Measurements from ENCODE around the gene KIF26B.

KIF26B gene

DNA sequence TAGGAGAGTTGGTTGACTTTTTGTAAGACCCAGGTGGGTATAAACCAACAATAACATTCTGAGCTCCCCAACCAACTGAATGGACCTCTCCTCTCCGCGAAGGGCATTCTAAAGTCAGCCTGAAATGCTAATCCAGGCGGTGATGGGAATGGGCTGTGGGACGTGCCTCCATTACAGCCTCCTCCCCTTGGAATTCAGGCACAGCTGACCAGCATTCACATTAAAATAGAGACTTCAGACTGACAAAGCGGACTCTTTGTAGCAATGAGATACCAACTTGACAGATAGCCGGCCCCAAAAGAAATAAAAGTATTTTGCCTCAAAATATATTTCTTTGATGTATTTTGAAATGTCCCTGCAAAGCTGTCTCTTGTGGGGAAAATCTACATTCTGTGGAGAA is 101.7 kb downstream of the KIF26B start:
- no peaks in the 10 kb centered on the region for H3K9me3 Mint-ChIP-seq
- H3K36me3 Mint-ChIP-seq, result no peaks in the 10 kb centered on the region
- no peak overlapping the region for H3K4me3 Mint-ChIP-seq

DNA sequence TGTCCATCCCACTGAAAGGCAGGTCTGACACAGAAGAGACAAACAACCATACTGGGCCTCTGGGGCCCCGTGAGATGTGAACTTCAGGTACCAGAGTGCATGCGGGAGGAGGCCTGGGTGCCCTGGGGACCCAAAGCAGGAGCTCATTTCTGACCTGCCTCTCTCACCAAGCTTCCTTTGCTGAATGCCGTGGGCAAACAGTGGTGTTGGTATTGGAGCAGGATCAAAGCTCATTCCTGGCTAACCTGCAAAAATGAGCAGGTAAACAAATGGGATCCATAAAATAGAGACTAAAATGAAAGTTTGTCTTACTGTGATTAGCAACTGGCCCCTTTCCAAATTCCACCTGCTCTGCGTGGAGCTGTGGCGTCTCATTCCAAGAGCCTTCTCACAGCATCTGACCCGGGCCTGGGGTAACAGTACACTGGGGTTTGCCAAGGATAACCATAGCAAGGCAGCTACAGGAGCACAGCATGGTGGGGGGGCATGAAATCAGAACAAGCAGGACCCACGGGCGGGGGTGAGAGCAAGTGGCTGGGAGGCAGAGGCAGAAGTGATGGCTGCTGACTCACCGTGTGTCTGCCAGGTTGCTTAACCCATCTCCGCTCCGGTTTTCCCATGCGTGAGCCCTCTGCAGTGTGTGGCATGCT is 103.6 kb downstream of the KIF26B start:
- Mint-ChIP-seq H3K27ac (no peak overlapping the region), H3K4me3 (no peak overlapping the region), H3K27me3 (peaks cover 3% of the 10 kb centered on the region)

More for the DNA sequence above, 101.7 kb downstream of the KIF26B start:
- no peaks in the 10 kb centered on the region for H3K27me3 Mint-ChIP-seq
- no peak overlapping the region for H3K27ac Mint-ChIP-seq
- no peaks in the 10 kb centered on the region for H3K4me1 Mint-ChIP-seq

GRCh38 chr1:245260110-245260882 is 105.5 kb downstream of the KIF26B start:
- H3K27ac Mint-ChIP-seq, result no peak overlapping the region
- H3K9me3 Mint-ChIP-seq, result no peaks in the 10 kb centered on the region

More for the DNA sequence above, 103.6 kb downstream of the KIF26B start:
- H3K9me3 Mint-ChIP-seq, result no peaks in the 10 kb centered on the region
- H3K36me3 Mint-ChIP-seq, result no peaks in the 10 kb centered on the region
- no peaks in the 10 kb centered on the region for H3K4me1 Mint-ChIP-seq

DNA sequence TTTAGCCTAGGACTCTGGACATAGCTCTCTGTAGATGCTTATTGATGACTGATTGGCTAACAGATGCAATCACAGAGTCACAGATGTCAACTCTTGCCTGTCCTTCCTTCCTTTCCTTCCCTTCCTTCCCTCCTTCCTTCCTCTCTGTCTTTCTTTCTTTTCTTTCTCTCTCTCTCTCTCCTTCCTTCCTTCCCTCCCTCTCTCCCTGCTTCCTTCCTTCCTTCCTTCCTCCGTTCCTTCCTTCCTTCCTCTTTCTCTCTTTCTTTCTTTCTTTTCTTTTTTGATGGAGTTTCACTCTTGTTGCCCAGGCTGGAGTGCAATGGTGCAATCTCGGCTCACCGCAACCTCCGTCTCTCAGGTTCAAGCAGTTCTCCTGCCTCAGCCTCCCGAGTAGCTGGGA is 106.1 kb downstream of the KIF26B start:
- H3K4me1 Mint-ChIP-seq, result no peaks in the 10 kb centered on the region
- H3K27me3 Mint-ChIP-seq, result peaks cover 6% of the 10 kb centered on the region
- H3K9me3 Mint-ChIP-seq, result no peaks in the 10 kb centered on the region
- no peaks in the 10 kb centered on the region for H3K36me3 Mint-ChIP-seq
- H3K4me3 Mint-ChIP-seq, result no peak overlapping the region
- H3K27ac Mint-ChIP-seq, result no peak overlapping the region

More at GRCh38 chr1:245260110-245260882, 105.5 kb downstream of the KIF26B start:
- Mint-ChIP-seq H3K36me3 (no peaks in the 10 kb centered on the region), H3K27me3 (peaks cover 6% of the 10 kb centered on the region), H3K4me1 (no peaks in the 10 kb centered on the region), H3K4me3 (no peak overlapping the region)

GRCh38 chr1:245261786-245262185 is 107.0 kb downstream of the KIF26B start:
- Mint-ChIP-seq H3K4me3 (no peak overlapping the region), H3K4me1 (no peaks in the 10 kb centered on the region), H3K27ac (no peak overlapping the region), H3K36me3 (no peaks in the 10 kb centered on the region), H3K27me3 (peaks cover 6% of the 10 kb centered on the region), H3K9me3 (no peaks in the 10 kb centered on the region)

DNA sequence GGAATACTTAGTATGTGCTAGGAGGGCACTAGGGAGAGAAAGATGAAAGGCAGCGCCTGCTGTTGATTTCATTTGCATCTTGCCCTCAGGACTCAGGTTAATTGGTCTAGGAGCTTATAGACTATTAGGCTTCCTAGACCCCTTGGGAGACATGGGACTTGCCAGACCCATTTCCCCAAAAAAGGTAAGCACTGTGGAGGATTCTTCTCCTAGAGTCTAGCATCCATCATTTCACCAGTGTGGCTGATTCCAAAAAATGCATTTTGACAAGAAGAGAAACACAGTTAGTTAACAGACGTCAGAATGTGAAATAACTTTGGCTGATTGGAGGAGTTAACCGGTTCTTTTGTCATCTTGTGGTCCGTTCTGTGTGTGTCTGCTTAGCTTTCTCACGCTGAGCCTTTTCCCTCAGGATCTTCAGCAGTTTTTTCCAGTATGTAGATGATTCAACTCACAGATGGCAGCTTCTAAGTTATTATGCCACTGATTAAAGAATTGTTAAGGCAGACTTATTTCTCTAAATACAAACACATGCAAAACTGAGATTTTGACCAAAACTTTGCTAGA is 108.8 kb downstream of the KIF26B start:
- Mint-ChIP-seq H3K4me1 (no peaks in the 10 kb centered on the region), H3K27ac (no peak overlapping the region), H3K4me3 (no peak overlapping the region), H3K27me3 (peaks cover 6% of the 10 kb centered on the region), H3K36me3 (no peaks in the 10 kb centered on the region), H3K9me3 (no peaks in the 10 kb centered on the region)

GRCh38 chr1:245264226-245264625 is 109.4 kb downstream of the KIF26B start:
- Mint-ChIP-seq H3K4me3 (no peak overlapping the region), H3K36me3 (no peaks in the 10 kb centered on the region), H3K27ac (no peak overlapping the region), H3K9me3 (no peaks in the 10 kb centered on the region), H3K27me3 (peaks cover 6% of the 10 kb centered on the region), H3K4me1 (no peaks in the 10 kb centered on the region)

DNA sequence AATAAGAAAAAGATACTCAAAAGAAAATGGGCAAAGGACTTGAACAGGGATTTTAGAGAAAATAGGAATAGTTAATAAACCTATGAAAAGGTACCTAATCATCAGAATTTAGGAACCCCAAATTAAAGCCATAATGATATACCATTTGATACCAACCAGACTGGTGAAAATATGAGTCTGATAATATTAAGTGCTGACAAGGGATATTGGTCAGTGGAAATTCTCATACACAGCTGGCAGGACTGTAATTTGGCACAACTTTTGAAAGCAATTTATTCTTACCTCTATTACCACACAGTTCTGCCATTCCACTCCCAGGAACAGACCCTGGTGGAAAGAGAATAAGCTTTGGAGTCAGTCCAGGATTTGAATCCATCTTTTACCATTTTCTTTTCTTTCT is 111.3 kb downstream of the KIF26B start:
- peaks cover 6% of the 10 kb centered on the region for H3K9me3 Mint-ChIP-seq
- no peak overlapping the region for H3K27ac Mint-ChIP-seq
- H3K27me3 Mint-ChIP-seq, result peaks cover 8% of the 10 kb centered on the region
- no peaks in the 10 kb centered on the region for H3K4me1 Mint-ChIP-seq
- no peak overlapping the region for H3K4me3 Mint-ChIP-seq
- H3K36me3 Mint-ChIP-seq, result no peaks in the 10 kb centered on the region

GRCh38 chr1:245270063-245270462 is 115.3 kb downstream of the KIF26B start:
- Mint-ChIP-seq H3K4me1 (no peaks in the 10 kb centered on the region), H3K36me3 (no peaks in the 10 kb centered on the region), H3K9me3 (peaks cover 6% of the 10 kb centered on the region), H3K27me3 (peaks cover 4% of the 10 kb centered on the region), H3K27ac (no peak overlapping the region), H3K4me3 (no peak overlapping the region)

- Mint-ChIP-seq H3K36me3 (no peaks in the 10 kb centered on the region), H3K27me3 (peaks cover 4% of the 10 kb centered on the region)
Observed at GRCh38 chr1:245270972-245271371, 116.2 kb downstream of the KIF26B start.

GRCh38 chr1:245272676-245273075 is 117.9 kb downstream of the KIF26B start:
- Mint-ChIP-seq H3K27ac (no peak overlapping the region), H3K4me3 (no peak overlapping the region), H3K4me1 (no peaks in the 10 kb centered on the region), H3K27me3 (peaks cover 11% of the 10 kb centered on the region), H3K36me3 (no peaks in the 10 kb centered on the region), H3K9me3 (peaks cover 6% of the 10 kb centered on the region)

More at GRCh38 chr1:245270972-245271371, 116.2 kb downstream of the KIF26B start:
- Mint-ChIP-seq H3K9me3 (peaks cover 6% of the 10 kb centered on the region), H3K4me1 (no peaks in the 10 kb centered on the region), H3K27ac (no peak overlapping the region), H3K4me3 (no peak overlapping the region)

DNA sequence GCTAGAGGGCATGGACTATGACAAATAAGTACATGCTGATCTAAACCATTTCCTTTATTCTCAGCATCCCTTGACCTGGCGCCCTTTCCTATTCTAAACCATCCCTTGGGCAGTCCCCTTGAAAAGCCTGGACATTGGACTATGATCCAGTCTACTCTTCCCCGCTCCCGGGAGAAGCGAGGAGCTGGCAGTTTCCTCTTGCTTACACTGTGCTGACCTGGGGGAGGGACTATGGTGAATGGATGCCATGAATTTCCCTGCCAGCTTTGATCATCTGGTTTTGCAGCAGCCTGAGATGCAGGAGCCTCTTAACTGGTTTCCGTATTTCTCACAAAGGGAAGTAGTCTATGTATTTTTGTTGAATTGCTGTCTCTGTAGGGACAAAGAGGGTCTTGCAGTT is 121.7 kb downstream of the KIF26B start:
- Mint-ChIP-seq H3K36me3 (no peaks in the 10 kb centered on the region), H3K27ac (no peak overlapping the region), H3K4me3 (no peak overlapping the region), H3K27me3 (peaks cover 13% of the 10 kb centered on the region), H3K4me1 (no peaks in the 10 kb centered on the region), H3K9me3 (no peaks in the 10 kb centered on the region)

GRCh38 chr1:245277276-245277675 is 122.5 kb downstream of the KIF26B start:
- Mint-ChIP-seq H3K27ac (no peak overlapping the region), H3K9me3 (no peaks in the 10 kb centered on the region), H3K27me3 (peaks cover 13% of the 10 kb centered on the region), H3K4me1 (no peaks in the 10 kb centered on the region), H3K4me3 (no peak overlapping the region), H3K36me3 (no peaks in the 10 kb centered on the region)

GRCh38 chr1:245278846-245279245 is 124.1 kb downstream of the KIF26B start:
- H3K27me3 Mint-ChIP-seq, result peaks cover 13% of the 10 kb centered on the region
- H3K27ac Mint-ChIP-seq, result no peak overlapping the region
- no peaks in the 10 kb centered on the region for H3K4me1 Mint-ChIP-seq
- H3K4me3 Mint-ChIP-seq, result no peak overlapping the region
- H3K9me3 Mint-ChIP-seq, result no peaks in the 10 kb centered on the region
- H3K36me3 Mint-ChIP-seq, result no peaks in the 10 kb centered on the region

DNA sequence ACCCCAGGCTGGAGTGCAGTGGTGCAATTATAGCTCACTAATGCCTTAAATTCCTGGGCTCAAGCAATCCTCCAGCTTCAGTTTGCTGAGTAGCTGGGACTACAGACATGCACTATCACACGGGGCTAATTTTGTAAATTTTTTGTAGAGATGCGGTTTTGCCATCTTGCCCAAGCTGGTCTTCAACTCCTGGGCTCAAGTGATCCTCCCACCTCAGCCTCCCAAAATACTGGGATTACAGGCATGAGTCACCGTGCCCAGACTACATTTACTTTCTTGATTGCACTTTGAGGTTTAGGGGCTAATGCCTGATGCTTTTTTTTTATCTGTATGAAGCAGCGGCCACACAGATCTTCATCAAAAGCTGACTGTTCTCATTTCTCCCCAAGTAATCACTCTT is 124.6 kb downstream of the KIF26B start:
- no peak overlapping the region for H3K4me3 Mint-ChIP-seq
- no peaks in the 10 kb centered on the region for H3K9me3 Mint-ChIP-seq
- no peaks in the 10 kb centered on the region for H3K4me1 Mint-ChIP-seq
- H3K27me3 Mint-ChIP-seq, result peaks cover 13% of the 10 kb centered on the region
- H3K36me3 Mint-ChIP-seq, result no peaks in the 10 kb centered on the region
- H3K27ac Mint-ChIP-seq, result no peak overlapping the region

DNA sequence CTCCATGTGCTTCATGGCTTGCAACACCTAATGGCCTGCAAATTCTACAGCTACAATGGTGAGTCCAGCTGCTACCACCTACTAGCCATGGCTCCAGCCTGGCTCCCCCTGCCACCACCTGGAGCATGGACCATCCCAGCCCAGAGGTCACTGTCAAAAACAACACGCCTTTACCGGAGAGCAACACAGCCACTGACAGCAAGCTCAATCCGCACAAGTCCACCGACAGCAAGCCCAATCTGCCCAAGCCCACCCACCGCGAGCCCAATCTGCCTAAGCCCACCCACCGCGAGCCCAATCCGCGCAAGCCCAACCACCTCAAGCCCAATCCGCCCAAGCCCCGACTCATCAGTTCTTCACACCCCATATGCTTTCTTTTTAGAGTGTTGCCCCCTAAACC is 128.2 kb downstream of the KIF26B start:
- H3K36me3 Mint-ChIP-seq, result no peaks in the 10 kb centered on the region
- no peaks in the 10 kb centered on the region for H3K4me1 Mint-ChIP-seq
- H3K4me3 Mint-ChIP-seq, result no peak overlapping the region
- no peaks in the 10 kb centered on the region for H3K9me3 Mint-ChIP-seq
- H3K27me3 Mint-ChIP-seq, result peaks cover 3% of the 10 kb centered on the region
- no peak overlapping the region for H3K27ac Mint-ChIP-seq

Data from activated naive CD4-positive, alpha-beta T cell treated with anti-CD3 and anti-CD28 coated beads, Interleukin-2, amount 50 U/mL, for 24 hours (primary cell).